ENCODE results near the gene PCDHGB1.

PCDHGB1 gene

DNA sequence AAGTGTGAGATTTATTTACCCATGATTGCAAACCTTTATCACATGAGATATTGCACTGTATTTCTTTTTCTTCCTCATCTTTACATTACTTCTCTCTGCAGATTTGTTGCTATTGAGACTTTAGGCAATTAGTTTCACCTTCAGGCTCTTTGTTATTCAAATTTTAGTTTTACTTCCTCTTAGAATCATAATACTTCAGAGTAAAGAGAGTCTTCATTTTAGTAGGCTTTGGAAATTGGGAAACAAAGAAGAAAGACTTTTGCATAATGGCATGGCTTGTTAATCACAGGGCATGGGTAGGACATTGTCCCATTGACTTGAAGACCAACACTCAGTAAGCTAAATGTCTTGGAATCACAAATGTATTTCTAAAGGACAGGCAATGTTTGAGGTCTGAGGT, 12.8 kb downstream of the PCDHGB1 start (continued):
- no peak for TF ChIP-seq ZNF521 (tag by site-specific recombination; IDR thresholded peaks at IDR 0.05)
- TF ChIP-seq ZNF324 (tag by site-specific recombination; IDR thresholded peaks at IDR 0.05), result no peak
- TF ChIP-seq, protein P1, sequence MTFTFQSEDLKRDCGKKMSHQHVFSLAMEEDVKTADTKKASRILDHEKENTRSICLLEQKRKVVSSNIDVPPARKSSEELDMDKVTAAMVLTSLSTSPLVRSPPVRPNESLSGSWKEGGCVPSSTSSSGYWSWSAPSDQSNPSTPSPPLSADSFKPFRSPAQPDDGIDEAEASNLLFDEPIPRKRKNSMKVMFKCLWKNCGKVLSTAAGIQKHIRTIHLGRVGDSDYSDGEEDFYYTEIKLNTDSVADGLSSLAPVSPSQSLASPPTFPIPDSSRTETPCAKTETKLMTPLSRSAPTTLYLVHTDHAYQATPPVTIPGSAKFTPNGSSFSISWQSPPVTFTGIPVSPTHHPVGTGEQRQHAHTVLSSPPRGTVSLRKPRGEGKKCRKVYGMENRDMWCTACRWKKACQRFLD (tag by site-specific recombination; IDR thresholded peaks at IDR 0.05), result no peak
- no peak for TF ChIP-seq ZNF707 (tag by site-specific recombination; IDR thresholded peaks at IDR 0.05)
- TF ChIP-seq ZBTB8A (tag by site-specific recombination; IDR thresholded peaks at IDR 0.05), result no peak
- TF ChIP-seq ZNF423 (tag by site-specific recombination; IDR thresholded peaks at IDR 0.05), result no peak
- no peak for TF ChIP-seq ZNF366 (tag by site-specific recombination; conservative IDR thresholded peaks at IDR 0.05)

DNA sequence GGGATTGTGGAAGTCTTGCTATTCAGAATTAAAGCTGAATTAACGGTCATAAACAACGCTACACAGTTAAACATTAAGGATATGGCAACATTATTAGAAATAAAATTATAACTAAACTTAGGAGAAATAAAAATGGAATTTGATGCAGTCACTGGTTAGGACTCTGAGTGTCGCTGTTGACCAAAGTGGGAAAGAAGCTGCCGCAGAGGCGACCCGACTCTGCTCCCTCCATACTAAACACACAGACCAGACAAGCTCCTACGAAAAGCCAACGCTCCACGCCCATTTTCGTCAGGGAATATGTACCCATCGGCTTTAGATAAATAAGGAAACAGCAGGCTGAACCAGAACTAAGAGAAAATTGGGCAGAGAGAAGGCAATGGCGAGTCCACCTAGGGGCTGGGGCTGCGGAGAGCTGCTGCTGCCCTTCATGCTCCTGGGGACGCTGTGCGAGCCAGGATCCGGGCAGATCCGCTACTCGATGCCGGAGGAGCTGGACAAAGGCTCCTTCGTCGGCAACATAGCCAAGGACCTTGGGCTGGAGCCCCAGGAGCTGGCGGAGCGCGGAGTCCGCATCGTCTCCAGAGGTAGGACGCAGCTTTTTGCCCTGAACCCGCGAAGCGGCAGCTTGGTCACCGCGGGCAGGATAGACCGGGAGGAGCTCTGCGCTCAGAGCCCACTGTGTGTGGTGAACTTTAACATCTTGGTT, 14.2 kb downstream of the PCDHGB1 start, which contains the start of gene PCDHGA5:
Gene PCDHGA5 (plus strand): TSS at position 211 of the 709 bp plus-strand sequence. CDS start 169 bp downstream, at position 380.
- TF ChIP-seq SCRT2 (tag by site-specific recombination; IDR thresholded peaks at IDR 0.05), result no peak
- no peak for TF ChIP-seq ZBTB8A (tag by site-specific recombination; IDR thresholded peaks at IDR 0.05)
- no peak for TF ChIP-seq ZNF792 (tag by site-specific recombination; IDR thresholded peaks at IDR 0.05)
- no peak for TF ChIP-seq OSR2 (tag by site-specific recombination; IDR thresholded peaks at IDR 0.05)
- TF ChIP-seq ZNF48 (tag by site-specific recombination; IDR thresholded peaks at IDR 0.05), result no peak
- TF ChIP-seq GFI1B (tag by site-specific recombination; IDR thresholded peaks at IDR 0.05), result no peak
- no peak for TF ChIP-seq ZNF548 (tag by site-specific recombination; IDR thresholded peaks at IDR 0.05)
- no peak for TF ChIP-seq ZNF830 (tag by site-specific recombination; IDR thresholded peaks at IDR 0.05; ENCODE audit: low read depth)
- TF ChIP-seq ZIC2 (tag by site-specific recombination; IDR thresholded peaks at IDR 0.05), result no peak
- no peak for TF ChIP-seq PRDM1 (tag by site-specific recombination; IDR thresholded peaks at IDR 0.05)
- no peak for TF ChIP-seq ZNF600 (tag by site-specific recombination; IDR thresholded peaks at IDR 0.05)
- Histone ChIP-seq H3K4me1 (ENCODE audit: control insufficient read depth, insufficient read depth, low read length) (no peaks in the 10 kb centered on the region), H3K9me3 (ENCODE audit: control insufficient read depth, insufficient read depth, low read depth, low read length) (peaks cover 3% of the 10 kb centered on the region; the same call in 1 of the 2 replicates), H3K27ac (ENCODE audit: extremely low read depth, low read depth, low read length) (no peak within 1 kb of the TSS), H3K36me3 (ENCODE audit: control insufficient read depth in 2 of 2, insufficient read depth in 1 of 2, low read length in 2 of 2) (no peaks in the 10 kb centered on the region), H3K4me3 (ENCODE audit: low read depth, low read length) (no peak within 1 kb of the TSS)
- ChIA-PET POLR2A (interaction anchor here (0.6 kb wide), 1 partner anchor 38 kb away, joined by 3 read pairs; no protein-coding TSS in a partner anchor), CTCF (interaction anchor here (0.7 to 2.3 kb wide), 9 partner anchors 10 to 203 kb away, joined by 3 to 13 read pairs (median 4); partner anchors contain the start of genes PCDHGA4 and PCDHGB1)

DNA sequence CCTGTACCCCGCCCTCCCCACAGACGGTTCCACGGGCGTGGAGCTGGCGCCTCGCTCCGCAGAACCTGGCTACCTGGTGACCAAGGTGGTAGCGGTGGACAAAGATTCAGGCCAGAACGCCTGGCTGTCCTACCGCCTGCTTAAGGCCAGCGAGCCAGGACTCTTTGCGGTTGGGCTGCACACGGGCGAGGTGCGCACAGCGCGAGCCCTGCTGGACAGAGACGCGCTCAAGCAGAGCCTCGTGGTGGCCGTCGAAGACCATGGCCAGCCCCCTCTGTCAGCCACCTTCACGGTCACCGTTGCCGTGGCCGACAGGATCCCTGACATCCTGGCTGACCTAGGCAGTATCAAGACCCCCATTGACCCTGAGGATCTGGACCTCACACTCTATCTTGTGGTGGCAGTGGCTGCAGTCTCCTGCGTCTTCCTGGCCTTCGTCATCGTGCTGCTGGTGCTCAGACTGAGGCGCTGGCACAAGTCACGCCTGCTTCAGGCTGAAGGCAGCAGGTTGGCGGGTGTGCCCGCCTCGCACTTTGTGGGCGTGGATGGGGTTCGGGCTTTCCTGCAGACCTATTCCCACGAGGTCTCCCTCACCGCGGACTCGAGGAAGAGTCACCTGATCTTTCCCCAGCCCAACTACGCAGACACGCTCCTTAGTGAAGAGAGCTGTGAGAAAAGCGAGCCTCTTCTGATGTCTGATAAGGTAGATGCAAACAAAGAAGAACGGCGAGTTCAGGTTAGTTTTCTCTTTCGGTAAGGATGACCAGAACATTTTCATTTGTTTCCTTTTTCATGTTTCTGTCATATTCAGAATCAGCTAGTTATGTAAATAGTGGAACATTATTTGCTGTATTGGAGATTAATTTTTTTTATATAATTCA, 16.4 kb downstream of the PCDHGB1 start:
- ChIA-PET POLR2A (no interaction called here), CTCF (interaction anchor here (0.5 to 0.8 kb wide), 4 partner anchors 8 to 30 kb away, joined by 3 to 4 read pairs (median 3); partner anchors contain the start of gene PCDHGA7)
- H3K27ac ChIP-seq (ENCODE audit: extremely low read depth, low read depth, low read length), result no peak overlapping the region
- no peaks in the 10 kb centered on the region for H3K4me1 ChIP-seq (ENCODE audit: control insufficient read depth, insufficient read depth, low read length)
- H3K4me3 ChIP-seq (ENCODE audit: low read depth, low read length), result no peak overlapping the region
- no peak for TF ChIP-seq ZNF558 (tag by site-specific recombination; IDR thresholded peaks at IDR 0.05)
- TF ChIP-seq KLF9 (tag by site-specific recombination; IDR thresholded peaks at IDR 0.05; ENCODE audit: low read depth), result no peak
- TF ChIP-seq, protein P2, sequence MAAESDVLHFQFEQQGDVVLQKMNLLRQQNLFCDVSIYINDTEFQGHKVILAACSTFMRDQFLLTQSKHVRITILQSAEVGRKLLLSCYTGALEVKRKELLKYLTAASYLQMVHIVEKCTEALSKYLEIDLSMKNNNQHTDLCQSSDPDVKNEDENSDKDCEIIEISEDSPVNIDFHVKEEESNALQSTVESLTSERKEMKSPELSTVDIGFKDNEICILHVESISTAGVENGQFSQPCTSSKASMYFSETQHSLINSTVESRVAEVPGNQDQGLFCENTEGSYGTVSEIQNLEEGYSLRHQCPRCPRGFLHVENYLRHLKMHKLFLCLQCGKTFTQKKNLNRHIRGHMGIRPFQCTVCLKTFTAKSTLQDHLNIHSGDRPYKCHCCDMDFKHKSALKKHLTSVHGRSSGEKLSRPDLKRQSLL (tag by site-specific recombination; IDR thresholded peaks at IDR 0.05), result no peak
- TF ChIP-seq, protein P3, sequence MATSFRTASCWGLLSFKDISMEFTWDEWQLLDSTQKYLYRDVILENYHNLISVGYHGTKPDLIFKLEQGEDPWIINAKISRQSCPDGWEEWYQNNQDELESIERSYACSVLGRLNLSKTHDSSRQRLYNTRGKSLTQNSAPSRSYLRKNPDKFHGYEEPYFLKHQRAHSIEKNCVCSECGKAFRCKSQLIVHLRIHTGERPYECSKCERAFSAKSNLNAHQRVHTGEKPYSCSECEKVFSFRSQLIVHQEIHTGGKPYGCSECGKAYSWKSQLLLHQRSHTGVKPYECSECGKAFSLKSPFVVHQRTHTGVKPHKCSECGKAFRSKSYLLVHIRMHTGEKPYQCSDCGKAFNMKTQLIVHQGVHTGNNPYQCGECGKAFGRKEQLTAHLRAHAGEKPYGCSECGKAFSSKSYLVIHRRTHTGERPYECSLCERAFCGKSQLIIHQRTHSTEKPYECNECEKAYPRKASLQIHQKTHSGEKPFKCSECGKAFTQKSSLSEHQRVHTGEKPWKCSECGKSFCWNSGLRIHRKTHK (tag by site-specific recombination; IDR thresholded peaks at IDR 0.05), result no peak
- no peak for TF ChIP-seq KLF1 (tag by site-specific recombination; IDR thresholded peaks at IDR 0.05)
- no peak for TF ChIP-seq ZNF10 (tag by site-specific recombination; IDR thresholded peaks at IDR 0.05)
- no peak for TF ChIP-seq ZSCAN16 (tag by site-specific recombination; IDR thresholded peaks at IDR 0.05)
- TF ChIP-seq SCRT2 (tag by site-specific recombination; IDR thresholded peaks at IDR 0.05), result no peak
- no peak for TF ChIP-seq ZFP69B (tag by site-specific recombination; IDR thresholded peaks at IDR 0.05)
- TF ChIP-seq ZNF658 (tag by site-specific recombination; IDR thresholded peaks at IDR 0.05), result no peak
- no peak for TF ChIP-seq ZNF202 (tag by site-specific recombination; IDR thresholded peaks at IDR 0.05; ENCODE audit: borderline replicate concordance)
- H3K9me3 ChIP-seq (ENCODE audit: control insufficient read depth, insufficient read depth, low read depth, low read length), result no peaks in the 10 kb centered on the region
- no peaks in the 10 kb centered on the region for H3K36me3 ChIP-seq (ENCODE audit: control insufficient read depth in 2 of 2, insufficient read depth in 1 of 2, low read length in 2 of 2)
